CD8-positive, alpha-beta memory T cell (primary cell): ENCODE measurements around the gene EPN2. TPM values are rescaled to one million over a fixed set of nuclear protein-coding genes. Genes with fewer than 3 reads are reported as not detected.

Experiments used
- CTCF ChIA-PET: fragments of 350-600 bp; sonication (Branson Sonifier 250); formaldehyde crosslinking; loops from one replicate; lab custom pipeline; 2021; ENCODE audit warnings: antibody characterized with exemption; lab: Charles Lee
- POLR2A ChIA-PET: fragments of 350-600 bp; sonication (Branson Sonifier 250); formaldehyde crosslinking; loops from one replicate; lab custom pipeline; 2021; ENCODE audit warnings: antibody characterized with exemption; lab: Charles Lee
- DNase-seq, 5 donors: peaks; one replicate each; pipeline versions ENCODE4 v3.0.0 to v3.0.0-alpha.2; 2020 to 2022; ENCODE audit warnings: mixed read lengths in 1 of 5
- H3K27ac ChIP-seq: one replicate; pipeline ENCODE4 v1.7.0; 2013; ENCODE audit warnings: low read depth, mild to moderate bottlenecking, low read length, moderate library complexity
- H3K27me3 ChIP-seq: 2 replicates; pipeline ENCODE4 v1.7.0; 2013; ENCODE audit warnings: low read length, mild to moderate bottlenecking; ENCODE audit not compliant: insufficient read depth, poor library complexity, severe bottlenecking
- H3K36me3 ChIP-seq: 2 replicates; pipeline ENCODE4 v1.7.0; 2013; ENCODE audit warnings: mild to moderate bottlenecking, low read length, moderate library complexity; ENCODE audit not compliant: insufficient read depth
- H3K4me1 ChIP-seq: 2 replicates; pipeline ENCODE4 v1.7.0; 2013; ENCODE audit warnings: mild to moderate bottlenecking, low read length, moderate library complexity; ENCODE audit not compliant: insufficient read depth
- H3K4me3 ChIP-seq: 2 replicates; pipeline ENCODE4 v1.7.0; 2013; ENCODE audit warnings: mild to moderate bottlenecking, low read length
- H3K9me3 ChIP-seq: 2 replicates; pipeline ENCODE4 v1.7.0; 2013; ENCODE audit warnings: mild to moderate bottlenecking, low read length
- H3K27ac Mint-ChIP-seq, 8 donors: one replicate each; pipeline ENCODE4 v1.8.0; 2020 to 2021; ENCODE audit warnings: mixed read lengths in 8 of 8, mild to moderate bottlenecking in 6 of 8, inconsistent platforms in 3 of 8, moderate library complexity in 3 of 8
- H3K27me3 Mint-ChIP-seq, 2 donors: one replicate each; pipeline ENCODE4 v1.8.0; 2020 to 2021; ENCODE audit warnings: mixed read lengths in 2 of 2, mild to moderate bottlenecking in 1 of 2, moderate library complexity in 1 of 2
- H3K36me3 Mint-ChIP-seq, 3 donors: one replicate each; pipeline ENCODE4 v1.8.0; 2020 to 2021; ENCODE audit warnings: mixed read lengths in 3 of 3, inconsistent platforms in 1 of 3, mild to moderate bottlenecking in 1 of 3
- H3K4me1 Mint-ChIP-seq, 3 donors: one replicate each; pipeline ENCODE4 v1.8.0; 2020 to 2021; ENCODE audit warnings: mixed read lengths in 3 of 3, inconsistent platforms in 1 of 3, mild to moderate bottlenecking in 1 of 3
- H3K4me3 Mint-ChIP-seq, 7 donors: one replicate each; pipeline ENCODE4 v1.8.0; 2020 to 2021; ENCODE audit warnings: mixed read lengths in 7 of 7, mild to moderate bottlenecking in 6 of 7, moderate library complexity in 4 of 7, inconsistent platforms in 2 of 7
- H3K9me3 Mint-ChIP-seq, 5 donors: one replicate each; pipeline ENCODE4 v1.8.0; 2020 to 2022; ENCODE audit warnings: mixed read lengths in 5 of 5, mild to moderate bottlenecking in 3 of 5, moderate library complexity in 2 of 5, inconsistent platforms in 1 of 5
- polyA plus RNA-seq: library from polyadenylated mRNA; unstranded; fragments of 300-500 nt; fragmentation: Illumina TruSeq; gene quantifications from one replicate; pipeline ENCODE4 v1.2.3, GENCODE V29; 2021
- total RNA-seq, 2 experiments: library from RNA; stranded (reverse); gene quantifications; one replicate each; pipeline ENCODE4 v1.2.3, GENCODE V29; 2021

The EPN2 gene
- total and polyA plus RNA-seq, 3 experiments from 2014 or later, result 9.0 to 10.4 (median 9.7) TPM

- H3K27ac ChIP-seq, result no peak overlapping the region
- Mint-ChIP-seq H3K27me3 (no peaks in the 10 kb centered on the region), H3K27ac (peak overlapping the region in 4 of 8 donors; percentile 45 to 90 (median 82)), H3K9me3 (no peaks in the 10 kb centered on the region), H3K36me3 (peaks cover 0 to 1% (median under 1%) of the 10 kb centered on the region in 3 donors), H3K4me1 (peaks cover 59 to 67% (median 65%) of the 10 kb centered on the region in 3 donors), H3K4me3 (peak overlapping the region in 4 of 7 donors; percentile 48 to 84 (median 78))
- H3K4me1 ChIP-seq, result peaks cover 51% of the 10 kb centered on the region
- no peaks in the 10 kb centered on the region for H3K27me3 ChIP-seq
- ChIA-PET CTCF (interaction anchor here (11.0 kb wide), 1 partner anchor 8 kb away, joined by 118 read pairs; the partner anchor contains the start of gene B9D1), POLR2A (no interaction called here)
- H3K36me3 ChIP-seq, result no peaks in the 10 kb centered on the region
- no peaks in the 10 kb centered on the region for H3K9me3 ChIP-seq
- no peak overlapping the region for H3K4me3 ChIP-seq
- peak in 1 of 5 donors; percentile 7 for DNase-seq
These were observed 135.3 kb downstream of the EPN2 start for GRCh38 chr17:19372439-19372838.

GRCh38 chr17:19372866-19373504, 135.8 kb downstream of the EPN2 start:
- H3K9me3 ChIP-seq, result no peaks in the 10 kb centered on the region
- no peaks in the 10 kb centered on the region for H3K9me3 Mint-ChIP-seq
- peaks cover 61 to 69% (median 67%) of the 10 kb centered on the region in 3 donors for H3K4me1 Mint-ChIP-seq
- peak overlapping the region in 2 of 7 donors; percentile 35 to 48 for H3K4me3 Mint-ChIP-seq
- ChIA-PET CTCF (interaction anchor here (11.0 kb wide), 1 partner anchor 9 kb away, joined by 118 read pairs; the partner anchor contains the start of gene B9D1), POLR2A (interaction anchor here (0.7 kb wide), 1 partner anchor 13 kb away, joined by 3 read pairs; no protein-coding TSS in a partner anchor)
- H3K27ac ChIP-seq, result no peak overlapping the region
- no peaks in the 10 kb centered on the region for H3K27me3 ChIP-seq
- H3K4me1 ChIP-seq, result peaks cover 51% of the 10 kb centered on the region
- DNase-seq, result peak in 1 of 5 donors; percentile 45
- peaks cover 0 to 6% (median 1%) of the 10 kb centered on the region in 3 donors for H3K36me3 Mint-ChIP-seq
- H3K27me3 Mint-ChIP-seq, result no peaks in the 10 kb centered on the region
- H3K27ac Mint-ChIP-seq, result peak overlapping the region in 2 of 8 donors; percentile 17 to 85
- H3K36me3 ChIP-seq, result no peaks in the 10 kb centered on the region
- H3K4me3 ChIP-seq, result no peak overlapping the region

GRCh38 chr17:19374136-19374535, 137.0 kb downstream of the EPN2 start:
- Mint-ChIP-seq H3K9me3 (no peaks in the 10 kb centered on the region), H3K4me3 (no peak overlapping the region), H3K4me1 (peaks cover 58 to 61% (median 60%) of the 10 kb centered on the region in 3 donors), H3K36me3 (peaks cover 0 to 9% (median 1%) of the 10 kb centered on the region in 3 donors), H3K27ac (peak overlapping the region in 1 of 8 donors; percentile 54), H3K27me3 (no peaks in the 10 kb centered on the region)
- ChIA-PET POLR2A (no interaction called here), CTCF (interaction anchor here (11.0 kb wide), 1 partner anchor 10 kb away, joined by 118 read pairs; the partner anchor contains the start of gene B9D1)
- Histone ChIP-seq H3K27me3 (no peaks in the 10 kb centered on the region), H3K9me3 (no peaks in the 10 kb centered on the region), H3K4me3 (no peak overlapping the region), H3K4me1 (peaks cover 48% of the 10 kb centered on the region), H3K27ac (no peak overlapping the region), H3K36me3 (no peaks in the 10 kb centered on the region)
- DNase-seq, result no peak

GRCh38 chr17:19375732-19376131, 138.6 kb downstream of the EPN2 start:
- no peaks in the 10 kb centered on the region for H3K9me3 ChIP-seq
- peaks cover 32% of the 10 kb centered on the region for H3K4me1 ChIP-seq
- no peaks in the 10 kb centered on the region for H3K27me3 Mint-ChIP-seq
- POLR2A ChIA-PET, result no interaction called here
- H3K36me3 ChIP-seq, result peaks cover 8% of the 10 kb centered on the region
- peaks cover 4 to 24% (median 7%) of the 10 kb centered on the region in 3 donors for H3K36me3 Mint-ChIP-seq
- H3K27ac Mint-ChIP-seq, result peak overlapping the region in 2 of 8 donors; percentile 9 to 73
- no peaks in the 10 kb centered on the region for H3K9me3 Mint-ChIP-seq
- CTCF ChIA-PET, result interaction anchor here (11.0 kb wide), 1 partner anchor 11 kb away, joined by 118 read pairs; the partner anchor contains the start of gene B9D1
- no peak overlapping the region for H3K4me3 ChIP-seq
- H3K4me3 Mint-ChIP-seq, result peak overlapping the region in 4 of 7 donors; percentile 41 to 55 (median 48)
- H3K27ac ChIP-seq, result no peak overlapping the region
- H3K27me3 ChIP-seq, result no peaks in the 10 kb centered on the region
- DNase-seq, result no peak
- H3K4me1 Mint-ChIP-seq, result peaks cover 45 to 47% (median 46%) of the 10 kb centered on the region in 3 donors

- H3K9me3 Mint-ChIP-seq, result no peaks in the 10 kb centered on the region
- no peak for DNase-seq
- no peaks in the 10 kb centered on the region for H3K27me3 Mint-ChIP-seq
- ChIA-PET CTCF (interaction anchor here (11.0 kb wide), 1 partner anchor 12 kb away, joined by 118 read pairs; the partner anchor contains the start of gene B9D1), POLR2A (interaction anchor here (1.8 to 2.7 kb wide), 2 partner anchors 14 to 86 kb away, joined by 10 to 18 read pairs; partner anchors contain the start of gene B9D1)
- H3K27me3 ChIP-seq, result no peaks in the 10 kb centered on the region
- H3K4me1 Mint-ChIP-seq, result peaks cover 34 to 38% (median 35%) of the 10 kb centered on the region in 3 donors
- peak overlapping the region; percentile 100 for H3K4me3 ChIP-seq
- peak overlapping the region; percentile 94 to 100 (median 97) for H3K4me3 Mint-ChIP-seq
- H3K27ac ChIP-seq, result peak overlapping the region; percentile 95
- no peaks in the 10 kb centered on the region for H3K9me3 ChIP-seq
- H3K27ac Mint-ChIP-seq, result peak overlapping the region; percentile 92 to 98 (median 96)
- H3K36me3 Mint-ChIP-seq, result peaks cover 7 to 33% (median 7%) of the 10 kb centered on the region in 3 donors
- H3K4me1 ChIP-seq, result peaks cover 21% of the 10 kb centered on the region
- H3K36me3 ChIP-seq, result peaks cover 8% of the 10 kb centered on the region
These were observed 139.6 kb downstream of the EPN2 start for GRCh38 chr17:19376811-19377210.

- Histone ChIP-seq H3K27ac (peak overlapping the region; percentile 95), H3K36me3 (peaks cover 8% of the 10 kb centered on the region), H3K4me3 (peak overlapping the region; percentile 100), H3K4me1 (peaks cover 11% of the 10 kb centered on the region), H3K9me3 (no peaks in the 10 kb centered on the region), H3K27me3 (no peaks in the 10 kb centered on the region)
- H3K4me3 Mint-ChIP-seq, result peak overlapping the region; percentile 94 to 100 (median 97)
- ChIA-PET CTCF (interaction anchor here (1.1 to 11.0 kb wide), 5 partner anchors 9 to 69 kb away, joined by 3 to 118 read pairs (median 9); partner anchors contain the start of gene B9D1), POLR2A (interaction anchor here (0.5 to 2.7 kb wide), 6 partner anchors 8 to 1194 kb away, joined by 3 to 18 read pairs (median 8); partner anchors contain the start of genes ALDH3A2, ALKBH5 and B9D1)
- no peaks in the 10 kb centered on the region for H3K27me3 Mint-ChIP-seq
- peaks cover 25 to 31% (median 25%) of the 10 kb centered on the region in 3 donors for H3K4me1 Mint-ChIP-seq
- DNase-seq, result peak; percentile 89 to 96 (median 93)
- peaks cover 7 to 40% (median 7%) of the 10 kb centered on the region in 3 donors for H3K36me3 Mint-ChIP-seq
- H3K27ac Mint-ChIP-seq, result peak overlapping the region; percentile 92 to 98 (median 96)
- H3K9me3 Mint-ChIP-seq, result no peaks in the 10 kb centered on the region
These were observed 140.6 kb downstream of the EPN2 start for GRCh38 chr17:19377602-19378415.
